Measurements from ENCODE around the gene PDE11A. TPM values are rescaled to one million over a fixed set of nuclear protein-coding genes. Genes with fewer than 3 reads are reported as not detected.

The PDE11A gene
- total and polyA plus RNA-seq, 2 of the 13 experiments (the other 11 are each of a cell fraction or from before 2014, with no cell fraction given): 1.2 to 1.7 TPM

DNA sequence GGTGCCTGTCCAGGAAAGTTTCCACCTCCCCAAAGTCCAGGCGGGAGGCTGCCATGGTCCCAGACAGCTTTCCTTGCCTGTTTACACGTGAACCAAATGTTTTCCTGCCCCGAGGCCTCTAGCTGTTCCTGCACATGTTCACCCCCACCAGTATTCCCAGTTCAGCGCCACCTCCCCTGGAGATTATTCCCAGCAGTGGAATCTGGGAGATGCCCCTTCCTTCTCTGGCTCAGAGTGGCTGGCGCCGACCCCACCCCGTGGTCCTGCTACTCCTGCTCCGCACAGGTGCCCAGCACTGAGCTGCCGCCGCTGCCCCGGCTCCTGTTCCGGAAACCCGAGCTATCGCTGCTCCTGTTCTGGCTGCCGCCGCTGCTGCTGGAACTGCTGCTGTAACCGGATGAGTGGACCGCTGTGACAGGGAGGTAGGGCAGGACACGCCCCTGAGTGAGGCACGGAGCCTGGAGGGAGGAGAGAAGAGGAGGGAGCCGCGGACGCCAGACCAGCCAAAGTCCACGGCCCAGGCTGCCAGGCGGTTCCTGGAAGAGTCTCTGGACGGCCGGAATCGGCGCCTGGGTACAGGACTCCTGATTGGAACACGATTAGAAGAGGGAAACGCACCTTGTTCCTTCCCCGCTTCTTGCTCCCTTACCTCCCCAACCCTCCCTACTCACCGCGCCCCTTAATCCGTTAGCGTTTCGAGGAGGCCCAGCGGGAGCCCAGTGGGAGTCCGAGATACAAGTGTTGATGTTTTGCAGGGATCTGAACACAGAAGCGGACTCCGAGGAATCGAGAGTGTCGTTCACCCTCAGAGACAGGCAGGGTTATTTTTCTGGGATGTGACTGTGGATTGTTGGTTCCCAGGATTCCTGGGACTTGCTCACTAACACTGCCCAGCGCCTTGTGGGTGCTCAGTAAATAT lies at the start of gene PDE11A (continued):
- TF ChIP-seq ZXDC (CRISPR knock-in tag; IDR thresholded peaks at IDR 0.05) (no peak), HES4 (CRISPR knock-in tag; IDR thresholded peaks at IDR 0.05; ENCODE audit: borderline replicate concordance) (no peak), RFXANK (CRISPR knock-in tag; IDR thresholded peaks at IDR 0.05) (0 out of 2 replicates have a peak, but pooled peaks have one; percentile 41), ZNF296 (CRISPR knock-in tag; conservative IDR thresholded peaks at IDR 0.05) (no peak), NFYC (CRISPR knock-in tag; IDR thresholded peaks at IDR 0.05) (peak; percentile 42; the same call in 1 of the 2 replicates), ZSCAN29 (CRISPR knock-in tag; conservative IDR thresholded peaks at IDR 0.05) (peak; percentile 93), ATF3 (CRISPR knock-in tag; IDR thresholded peaks at IDR 0.05) (peak; percentile 60; the same call in 1 of the 2 replicates), POGZ (CRISPR knock-in tag; IDR thresholded peaks at IDR 0.05) (peak; percentile 71; the same call in 1 of the 2 replicates), ZNF432 (CRISPR knock-in tag; IDR thresholded peaks at IDR 0.05; ENCODE audit: borderline replicate concordance) (no peak), CBFB (CRISPR knock-in tag; IDR thresholded peaks at IDR 0.05) (peak; percentile 59), SETDB1 (CRISPR knock-in tag; IDR thresholded peaks at IDR 0.05; ENCODE audit: borderline replicate concordance) (no peak), NR1H2 (CRISPR knock-in tag; IDR thresholded peaks at IDR 0.05; ENCODE audit: borderline replicate concordance, low read depth) (no peak), KLF9 (CRISPR knock-in tag; IDR thresholded peaks at IDR 0.05; ENCODE audit: low read depth) (peak; percentile 58; the same call in 1 of the 2 replicates), ZNF24 (IDR thresholded peaks at IDR 0.05) (no peak), ZNF503 (CRISPR knock-in tag; IDR thresholded peaks at IDR 0.05) (0 out of 2 replicates have a peak, but pooled peaks have one; percentile 45), ZBTB20 (CRISPR knock-in tag; IDR thresholded peaks at IDR 0.05; ENCODE audit: borderline replicate concordance, low read depth) (no peak), CBX1 (IDR thresholded peaks at IDR 0.05; ENCODE audit: low read depth) (peak; percentile 76), MED8 (CRISPR knock-in tag; IDR thresholded peaks at IDR 0.05; ENCODE audit: insufficient replicate concordance) (no peak)
- TF ChIP-seq, protein P1, sequence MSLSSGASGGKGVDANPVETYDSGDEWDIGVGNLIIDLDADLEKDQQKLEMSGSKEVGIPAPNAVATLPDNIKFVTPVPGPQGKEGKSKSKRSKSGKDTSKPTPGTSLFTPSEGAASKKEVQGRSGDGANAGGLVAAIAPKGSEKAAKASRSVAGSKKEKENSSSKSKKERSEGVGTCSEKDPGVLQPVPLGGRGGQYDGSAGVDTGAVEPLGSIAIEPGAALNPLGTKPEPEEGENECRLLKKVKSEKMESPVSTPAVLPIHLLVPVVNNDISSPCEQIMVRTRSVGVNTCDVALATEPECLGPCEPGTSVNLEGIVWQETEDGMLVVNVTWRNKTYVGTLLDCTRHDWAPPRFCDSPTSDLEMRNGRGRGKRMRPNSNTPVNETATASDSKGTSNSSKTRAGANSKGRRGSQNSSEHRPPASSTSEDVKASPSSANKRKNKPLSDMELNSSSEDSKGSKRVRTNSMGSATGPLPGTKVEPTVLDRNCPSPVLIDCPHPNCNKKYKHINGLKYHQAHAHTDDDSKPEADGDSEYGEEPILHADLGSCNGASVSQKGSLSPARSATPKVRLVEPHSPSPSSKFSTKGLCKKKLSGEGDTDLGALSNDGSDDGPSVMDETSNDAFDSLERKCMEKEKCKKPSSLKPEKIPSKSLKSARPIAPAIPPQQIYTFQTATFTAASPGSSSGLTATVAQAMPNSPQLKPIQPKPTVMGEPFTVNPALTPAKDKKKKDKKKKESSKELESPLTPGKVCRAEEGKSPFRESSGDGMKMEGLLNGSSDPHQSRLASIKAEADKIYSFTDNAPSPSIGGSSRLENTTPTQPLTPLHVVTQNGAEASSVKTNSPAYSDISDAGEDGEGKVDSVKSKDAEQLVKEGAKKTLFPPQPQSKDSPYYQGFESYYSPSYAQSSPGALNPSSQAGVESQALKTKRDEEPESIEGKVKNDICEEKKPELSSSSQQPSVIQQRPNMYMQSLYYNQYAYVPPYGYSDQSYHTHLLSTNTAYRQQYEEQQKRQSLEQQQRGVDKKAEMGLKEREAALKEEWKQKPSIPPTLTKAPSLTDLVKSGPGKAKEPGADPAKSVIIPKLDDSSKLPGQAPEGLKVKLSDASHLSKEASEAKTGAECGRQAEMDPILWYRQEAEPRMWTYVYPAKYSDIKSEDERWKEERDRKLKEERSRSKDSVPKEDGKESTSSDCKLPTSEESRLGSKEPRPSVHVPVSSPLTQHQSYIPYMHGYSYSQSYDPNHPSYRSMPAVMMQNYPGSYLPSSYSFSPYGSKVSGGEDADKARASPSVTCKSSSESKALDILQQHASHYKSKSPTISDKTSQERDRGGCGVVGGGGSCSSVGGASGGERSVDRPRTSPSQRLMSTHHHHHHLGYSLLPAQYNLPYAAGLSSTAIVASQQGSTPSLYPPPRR (CRISPR knock-in tag; IDR thresholded peaks at IDR 0.05; ENCODE audit: borderline replicate concordance): peak; percentile 67; the same call in 1 of the 2 replicates
